ENCODE results near the gene ZMYND19.
A peak's percentile ranks its signal among the peaks of the same experiment; 100 is the strongest.
"Not testable (repeated sequence)": the region's sequence is repeated elsewhere in the genome, so short reads cannot be mapped to it uniquely, and the experiment has no call there.

The ZMYND19 gene

DNA sequence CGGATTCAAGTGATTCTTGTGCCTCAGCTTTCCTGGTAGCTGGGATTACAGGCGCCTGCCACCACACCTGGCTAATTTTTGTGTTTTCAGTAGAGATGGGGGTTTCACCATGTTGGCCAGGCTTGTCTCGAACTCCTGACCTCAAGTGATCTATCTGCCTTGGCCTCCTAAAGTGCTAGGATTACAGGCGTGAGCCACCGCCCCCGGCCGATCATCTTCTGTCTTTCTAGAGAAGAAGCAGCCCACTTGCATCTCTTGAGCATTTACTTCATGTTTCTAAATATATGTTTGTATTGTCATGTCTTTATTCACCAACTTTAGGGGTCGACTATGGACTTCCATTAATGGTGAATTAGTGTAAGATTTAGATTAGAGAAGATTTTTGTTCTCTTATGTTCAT lies 31.9 kb upstream of the ZMYND19 start:
- not testable (repeated sequence) for H3K36me3 ChIP-seq (ENCODE audit: control insufficient read depth in 1 of 2, insufficient read depth in 2 of 2, low read length in 2 of 2); H3K27ac ChIP-seq (ENCODE audit: low read length); H3K9me3 ChIP-seq (ENCODE audit: control insufficient read depth in 1 of 2, low read length in 2 of 2); H3K27me3 ChIP-seq (ENCODE audit: low read depth, low read length); H3K4me3 ChIP-seq (ENCODE audit: low read depth in 1 of 2, low read length in 2 of 2)
- peaks cover 18 to 34% of the 10 kb centered on the region in 2 donors for H3K4me1 ChIP-seq (ENCODE audit: control insufficient read depth in 1 of 2, insufficient read depth in 2 of 2, low read length in 2 of 2)

DNA sequence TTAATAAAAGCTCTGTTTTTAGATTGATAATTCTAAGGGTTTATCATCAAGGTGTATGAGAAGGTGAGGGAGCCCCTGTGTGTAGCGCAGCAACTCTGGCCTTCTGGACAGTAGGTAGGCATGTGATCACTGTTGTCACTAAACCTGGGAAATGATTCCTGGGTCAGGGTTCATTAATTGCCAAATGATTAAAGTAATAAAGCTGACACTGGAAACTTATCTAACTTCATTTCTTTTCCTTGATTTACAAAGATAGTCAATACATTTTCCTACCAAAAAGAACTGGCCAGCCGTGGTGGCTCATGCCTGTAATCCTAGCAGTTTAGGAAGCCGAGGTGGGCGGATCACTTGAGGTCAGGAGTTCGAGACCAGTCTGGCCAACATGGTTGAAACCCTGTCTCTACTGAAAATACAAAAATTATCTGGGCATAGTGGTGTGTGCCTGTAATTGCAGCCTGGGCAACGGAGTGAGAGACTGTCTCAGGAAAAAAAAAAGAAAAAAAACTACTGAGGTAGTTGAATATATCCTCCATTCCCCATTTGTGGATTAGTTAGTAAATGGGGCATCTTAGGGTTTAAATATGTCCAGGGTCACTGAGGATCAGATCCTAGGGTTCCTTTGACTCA lies 30.9 kb upstream of the ZMYND19 start:
- peaks cover 18 to 31% of the 10 kb centered on the region in 2 donors for H3K4me1 ChIP-seq (ENCODE audit: control insufficient read depth in 1 of 2, insufficient read depth in 2 of 2, low read length in 2 of 2)
- no peaks in the 10 kb centered on the region for H3K27me3 ChIP-seq (ENCODE audit: low read depth, low read length)
- no peaks in the 10 kb centered on the region for H3K9me3 ChIP-seq (ENCODE audit: control insufficient read depth in 1 of 2, low read length in 2 of 2)
- peaks cover 0 to 5% of the 10 kb centered on the region in 2 donors for H3K36me3 ChIP-seq (ENCODE audit: control insufficient read depth in 1 of 2, insufficient read depth in 2 of 2, low read length in 2 of 2)
- H3K27ac ChIP-seq (ENCODE audit: low read length): no peak overlapping the region
- no peak overlapping the region for H3K4me3 ChIP-seq (ENCODE audit: low read depth in 1 of 2, low read length in 2 of 2)

DNA sequence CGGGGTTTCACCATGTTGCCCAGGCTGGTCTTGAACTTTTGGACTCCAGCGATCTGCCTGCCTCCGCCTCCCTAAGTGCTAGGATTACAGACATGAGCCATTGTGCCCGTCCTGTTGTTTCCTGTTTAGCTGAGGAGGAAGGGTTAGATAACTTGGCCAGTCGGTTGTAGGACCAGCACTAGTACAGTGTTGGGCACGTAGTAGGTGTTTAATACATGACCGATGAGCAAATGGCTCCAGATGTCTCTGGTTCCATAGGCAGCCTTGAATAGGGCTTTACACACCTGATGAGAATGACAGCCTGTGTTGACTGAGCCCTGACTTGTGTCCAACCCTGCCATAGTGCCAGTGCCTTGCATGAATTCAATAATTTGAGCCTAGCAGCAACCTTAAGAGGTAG lies 30.3 kb upstream of the ZMYND19 start:
- no peak overlapping the region for H3K4me3 ChIP-seq (ENCODE audit: low read depth in 1 of 2, low read length in 2 of 2)
- H3K27me3 ChIP-seq (ENCODE audit: low read depth, low read length): no peaks in the 10 kb centered on the region
- peaks cover 3 to 8% of the 10 kb centered on the region in 2 donors for H3K36me3 ChIP-seq (ENCODE audit: control insufficient read depth in 1 of 2, insufficient read depth in 2 of 2, low read length in 2 of 2)
- no peak overlapping the region for H3K27ac ChIP-seq (ENCODE audit: low read length)
- H3K4me1 ChIP-seq (ENCODE audit: control insufficient read depth in 1 of 2, insufficient read depth in 2 of 2, low read length in 2 of 2): peaks cover 18 to 31% of the 10 kb centered on the region in 2 donors
- no peaks in the 10 kb centered on the region for H3K9me3 ChIP-seq (ENCODE audit: control insufficient read depth in 1 of 2, low read length in 2 of 2)

DNA sequence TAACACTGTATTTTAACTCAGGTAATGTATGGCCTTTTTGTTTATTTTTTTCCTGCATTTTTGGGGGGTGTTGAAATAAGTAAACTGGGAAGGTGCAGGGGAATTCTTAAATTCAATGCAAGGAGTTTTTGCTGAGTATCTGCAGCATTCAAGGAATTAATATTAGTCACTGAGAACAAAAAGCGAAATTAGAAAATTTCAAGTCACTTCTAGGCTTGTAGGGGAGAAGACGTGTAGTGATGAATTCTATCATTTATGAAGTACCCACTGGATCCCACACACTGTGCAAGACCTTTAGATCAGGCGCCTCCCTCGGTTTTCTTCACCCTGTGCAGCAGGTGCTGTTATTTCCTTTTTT lies 29.7 kb upstream of the ZMYND19 start:
- Histone ChIP-seq H3K4me3 (ENCODE audit: low read depth in 1 of 2, low read length in 2 of 2) (peak overlapping the region; percentile 89 to 97), H3K36me3 (ENCODE audit: control insufficient read depth in 1 of 2, insufficient read depth in 2 of 2, low read length in 2 of 2) (peaks cover 8 to 14% of the 10 kb centered on the region in 2 donors), H3K27me3 (ENCODE audit: low read depth, low read length) (no peaks in the 10 kb centered on the region), H3K27ac (ENCODE audit: low read length) (peak overlapping the region; percentile 88), H3K9me3 (ENCODE audit: control insufficient read depth in 1 of 2, low read length in 2 of 2) (no peaks in the 10 kb centered on the region), H3K4me1 (ENCODE audit: control insufficient read depth in 1 of 2, insufficient read depth in 2 of 2, low read length in 2 of 2) (peaks cover 18 to 31% of the 10 kb centered on the region in 2 donors)

DNA sequence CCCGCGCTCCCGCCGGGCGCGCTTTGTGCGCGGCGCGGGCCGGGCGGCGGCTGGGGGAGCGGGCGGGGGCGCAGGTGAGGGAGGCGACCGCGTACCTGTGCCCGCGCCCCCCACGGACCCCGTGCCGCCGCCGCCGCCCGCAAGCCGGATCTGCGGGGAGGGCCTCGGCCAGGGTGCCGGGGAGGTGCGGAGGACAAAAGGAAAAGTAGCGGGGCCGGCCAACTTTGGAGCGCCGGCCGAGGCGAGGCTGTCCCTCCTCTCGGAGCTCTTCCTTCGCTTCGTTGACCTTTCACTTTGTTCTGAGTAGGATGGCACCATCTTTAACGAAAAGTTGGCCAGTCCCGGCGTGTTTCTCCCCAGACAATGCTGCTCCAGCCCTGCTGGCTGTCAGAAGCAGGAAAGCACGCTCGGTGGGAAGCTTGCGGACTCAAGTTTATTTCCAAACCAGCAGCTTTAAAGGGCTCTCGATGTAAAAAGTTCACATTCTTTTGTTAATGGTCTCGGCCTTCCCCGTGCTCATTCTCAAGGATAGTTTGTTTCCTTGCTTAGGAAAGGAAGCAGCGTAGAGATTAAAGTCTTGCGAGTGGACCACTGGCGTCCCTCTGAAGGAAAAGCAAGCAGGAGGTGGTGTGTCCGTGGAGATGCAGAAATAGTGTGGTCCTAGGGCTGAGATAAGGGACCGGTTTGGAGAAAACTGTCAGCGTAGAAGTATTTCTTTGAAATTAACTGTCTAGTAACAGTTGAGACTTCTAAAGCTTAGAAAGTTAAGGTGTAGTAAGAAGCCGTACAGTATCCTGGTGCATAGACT lies 29.1 kb upstream of the ZMYND19 start:
- H3K4me3 ChIP-seq (ENCODE audit: low read depth in 1 of 2, low read length in 2 of 2): peak overlapping the region; percentile 89 to 97
- H3K27ac ChIP-seq (ENCODE audit: low read length): peak overlapping the region; percentile 88
- no peaks in the 10 kb centered on the region for H3K27me3 ChIP-seq (ENCODE audit: low read depth, low read length)
- H3K4me1 ChIP-seq (ENCODE audit: control insufficient read depth in 1 of 2, insufficient read depth in 2 of 2, low read length in 2 of 2): peaks cover 18 to 31% of the 10 kb centered on the region in 2 donors
- H3K9me3 ChIP-seq (ENCODE audit: control insufficient read depth in 1 of 2, low read length in 2 of 2): no peaks in the 10 kb centered on the region
- H3K36me3 ChIP-seq (ENCODE audit: control insufficient read depth in 1 of 2, insufficient read depth in 2 of 2, low read length in 2 of 2): peaks cover 8 to 18% of the 10 kb centered on the region in 2 donors

DNA sequence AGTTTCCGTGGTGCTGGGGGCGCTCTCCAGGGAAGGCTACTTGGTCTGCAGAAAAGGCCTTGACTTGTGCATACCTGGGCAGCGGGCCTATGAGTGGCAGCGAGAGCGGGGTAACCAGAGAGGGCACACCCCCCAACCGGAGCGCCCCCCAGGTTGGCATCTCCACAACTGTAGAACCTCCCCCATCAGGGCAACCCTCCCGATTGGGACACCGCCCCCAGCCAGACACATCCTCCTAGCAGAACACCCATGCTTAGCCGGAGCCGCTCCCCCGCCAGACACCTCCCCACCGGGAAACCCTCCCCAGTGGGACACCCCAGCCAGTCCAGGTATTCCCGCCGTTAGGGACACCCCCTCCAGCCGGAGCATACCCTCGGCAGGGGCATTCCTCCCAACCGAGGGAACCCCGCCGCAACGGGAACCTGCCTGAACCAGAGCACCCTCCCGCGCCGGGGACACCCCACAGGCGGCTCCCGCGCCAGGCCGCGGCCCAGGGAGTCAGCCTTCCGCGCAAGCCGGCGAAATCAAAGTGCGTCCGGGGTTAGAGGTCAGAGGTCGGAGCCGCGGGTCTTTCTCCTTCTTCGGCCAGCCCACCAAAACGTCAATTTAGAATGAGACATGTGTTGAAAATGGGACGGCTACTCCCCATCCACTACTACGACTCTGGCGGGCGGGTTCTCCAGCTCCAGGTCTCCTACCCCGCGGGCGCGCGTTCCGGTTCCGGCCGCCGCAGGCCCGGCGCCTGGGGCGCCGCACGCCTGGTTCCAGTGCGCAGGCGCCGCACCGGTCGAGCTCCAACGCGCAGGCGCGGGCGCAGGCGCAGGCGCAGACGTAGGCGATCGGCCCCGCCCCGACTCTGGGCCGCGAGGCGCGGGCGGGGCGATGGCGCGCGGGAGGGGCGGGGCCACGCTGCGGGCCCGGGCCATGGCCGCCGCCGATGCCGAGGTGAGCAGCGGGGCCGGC lies 28.1 kb upstream of the ZMYND19 start, which contains the start of gene EHMT1:
Gene EHMT1, plus strand, starts transcription at position 901 of the 963 bp plus-strand sequence. Its CDS starts 24 bp downstream, at position 925.
- H3K4me1 ChIP-seq (ENCODE audit: control insufficient read depth in 1 of 2, insufficient read depth in 2 of 2, low read length in 2 of 2): peaks cover 18 to 32% of the 10 kb centered on the region in 2 donors
- H3K27me3 ChIP-seq (ENCODE audit: low read depth, low read length): no peaks in the 10 kb centered on the region
- no peaks in the 10 kb centered on the region for H3K9me3 ChIP-seq (ENCODE audit: control insufficient read depth in 1 of 2, low read length in 2 of 2)
- peak within 1 kb of the TSS; percentile 91 for H3K27ac ChIP-seq (ENCODE audit: low read length)
- peaks cover 8 to 28% of the 10 kb centered on the region in 2 donors for H3K36me3 ChIP-seq (ENCODE audit: control insufficient read depth in 1 of 2, insufficient read depth in 2 of 2, low read length in 2 of 2)
- peak within 1 kb of the TSS; percentile 89 to 97 for H3K4me3 ChIP-seq (ENCODE audit: low read depth in 1 of 2, low read length in 2 of 2)

DNA sequence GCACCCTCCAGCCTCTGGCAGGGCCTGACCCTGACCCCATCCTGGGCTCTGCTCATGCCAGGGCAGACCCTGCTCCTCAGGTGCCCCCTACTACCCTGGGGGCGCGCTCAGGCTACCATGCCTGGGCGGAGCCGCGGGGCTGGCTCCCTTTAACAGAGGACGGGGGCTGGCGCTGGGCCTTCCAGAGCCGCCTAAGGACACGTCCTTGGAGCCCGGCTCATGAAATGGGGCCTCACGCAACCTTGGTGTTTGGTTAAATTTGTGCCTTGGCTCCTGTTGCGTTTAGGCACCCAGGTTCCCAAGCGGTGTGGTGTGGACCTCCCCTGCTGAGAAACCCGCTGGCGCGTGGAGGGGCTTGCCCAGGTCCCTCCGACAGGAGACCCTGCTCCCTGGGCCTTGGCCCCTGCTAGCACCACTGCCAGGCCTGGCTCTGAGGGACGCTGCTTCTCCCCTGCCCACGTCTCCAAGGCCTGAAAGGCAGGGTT lies 25.1 kb upstream of the ZMYND19 start:
- Histone ChIP-seq H3K4me1 (ENCODE audit: control insufficient read depth in 1 of 2, insufficient read depth in 2 of 2, low read length in 2 of 2) (peaks cover 23 to 34% of the 10 kb centered on the region in 2 donors), H3K27me3 (ENCODE audit: low read depth, low read length) (no peaks in the 10 kb centered on the region), H3K9me3 (ENCODE audit: control insufficient read depth in 1 of 2, low read length in 2 of 2) (no peaks in the 10 kb centered on the region), H3K36me3 (ENCODE audit: control insufficient read depth in 1 of 2, insufficient read depth in 2 of 2, low read length in 2 of 2) (peaks cover 8 to 28% of the 10 kb centered on the region in 2 donors), H3K4me3 (ENCODE audit: low read depth in 1 of 2, low read length in 2 of 2) (no peak overlapping the region), H3K27ac (ENCODE audit: low read length) (no peak overlapping the region)

DNA sequence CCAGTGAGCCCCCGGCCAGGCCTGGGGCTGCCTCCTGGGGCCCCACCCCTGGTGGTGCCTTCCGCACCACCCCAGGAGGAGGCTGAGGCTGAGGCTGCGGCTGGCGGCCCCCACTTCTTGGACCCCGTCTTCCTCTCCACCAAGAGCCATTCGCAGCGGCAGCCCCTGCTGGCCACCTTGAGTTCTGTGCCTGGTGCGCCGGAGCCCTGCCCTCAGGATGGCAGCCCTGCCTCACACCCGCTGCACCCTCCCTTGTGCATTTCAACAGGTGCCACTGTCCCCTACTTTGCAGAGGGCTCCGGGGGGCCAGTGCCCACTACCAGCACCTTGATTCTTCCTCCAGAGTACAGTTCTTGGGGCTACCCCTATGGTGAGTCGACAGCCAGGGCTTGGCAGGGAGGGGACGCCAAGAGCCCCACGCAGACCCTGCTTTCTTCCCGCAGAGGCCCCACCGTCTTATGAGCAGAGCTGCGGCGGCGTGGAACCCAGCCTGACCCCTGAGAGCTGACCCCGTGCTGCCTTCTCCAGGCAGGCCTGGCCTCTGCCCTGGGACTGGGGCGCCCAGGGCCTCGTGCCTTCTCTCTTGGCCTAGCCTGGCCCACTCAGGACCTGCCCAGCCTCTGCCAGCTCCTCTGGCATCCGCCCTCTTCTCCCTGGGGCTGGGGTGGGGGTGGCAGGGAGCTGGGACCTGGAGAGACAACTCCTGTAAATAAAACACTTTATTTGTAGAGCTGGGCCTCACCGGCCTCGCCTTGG lies 24.5 kb upstream of the ZMYND19 start:
- Histone ChIP-seq H3K27me3 (ENCODE audit: low read depth, low read length) (no peaks in the 10 kb centered on the region), H3K9me3 (ENCODE audit: control insufficient read depth in 1 of 2, low read length in 2 of 2) (no peaks in the 10 kb centered on the region), H3K36me3 (ENCODE audit: control insufficient read depth in 1 of 2, insufficient read depth in 2 of 2, low read length in 2 of 2) (peaks cover 8 to 28% of the 10 kb centered on the region in 2 donors), H3K4me1 (ENCODE audit: control insufficient read depth in 1 of 2, insufficient read depth in 2 of 2, low read length in 2 of 2) (peaks cover 20 to 28% of the 10 kb centered on the region in 2 donors), H3K4me3 (ENCODE audit: low read depth in 1 of 2, low read length in 2 of 2) (no peak overlapping the region), H3K27ac (ENCODE audit: low read length) (no peak overlapping the region)

DNA sequence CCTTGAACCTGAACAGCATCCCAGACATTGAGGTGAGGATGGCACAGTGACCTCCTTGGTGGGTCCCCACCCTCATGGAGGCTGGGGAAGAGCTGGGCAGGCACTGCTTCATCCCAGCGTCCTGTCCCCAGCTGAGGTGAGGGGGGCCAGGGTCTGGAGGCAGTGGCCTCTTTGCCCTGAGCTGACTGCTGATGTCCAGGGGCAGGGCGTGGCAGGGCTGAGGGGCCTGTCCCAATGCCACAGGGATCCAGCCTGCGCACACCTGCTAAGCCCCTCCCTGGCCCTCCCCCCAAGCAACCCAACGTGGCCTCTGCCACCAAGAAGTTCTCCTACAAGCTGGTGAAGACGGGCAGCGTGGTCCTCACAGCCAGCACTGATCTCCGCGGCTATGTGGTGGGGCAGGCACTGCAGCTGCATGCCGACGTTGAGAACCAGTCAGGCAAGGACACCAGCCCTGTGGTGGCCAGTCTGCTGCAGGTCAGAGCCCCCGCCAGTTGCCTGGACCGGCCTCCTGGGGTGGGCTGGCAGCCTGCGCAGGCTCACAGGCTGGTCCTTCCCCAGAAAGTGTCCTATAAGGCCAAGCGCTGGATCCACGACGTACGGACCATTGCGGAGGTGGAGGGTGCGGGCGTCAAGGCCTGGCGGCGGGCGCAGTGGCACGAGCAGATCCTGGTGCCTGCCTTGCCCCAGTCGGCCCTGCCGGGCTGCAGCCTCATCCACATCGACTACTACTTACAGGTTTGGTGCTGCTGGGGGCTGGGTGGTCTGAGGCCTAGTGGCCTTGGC lies 23.6 kb upstream of the ZMYND19 start:
- Histone ChIP-seq H3K4me3 (ENCODE audit: low read depth in 1 of 2, low read length in 2 of 2) (no peak overlapping the region), H3K9me3 (ENCODE audit: control insufficient read depth in 1 of 2, low read length in 2 of 2) (no peaks in the 10 kb centered on the region), H3K4me1 (ENCODE audit: control insufficient read depth in 1 of 2, insufficient read depth in 2 of 2, low read length in 2 of 2) (peaks cover 16 to 23% of the 10 kb centered on the region in 2 donors), H3K27me3 (ENCODE audit: low read depth, low read length) (no peaks in the 10 kb centered on the region), H3K27ac (ENCODE audit: low read length) (no peak overlapping the region), H3K36me3 (ENCODE audit: control insufficient read depth in 1 of 2, insufficient read depth in 2 of 2, low read length in 2 of 2) (peaks cover 8 to 28% of the 10 kb centered on the region in 2 donors)

DNA sequence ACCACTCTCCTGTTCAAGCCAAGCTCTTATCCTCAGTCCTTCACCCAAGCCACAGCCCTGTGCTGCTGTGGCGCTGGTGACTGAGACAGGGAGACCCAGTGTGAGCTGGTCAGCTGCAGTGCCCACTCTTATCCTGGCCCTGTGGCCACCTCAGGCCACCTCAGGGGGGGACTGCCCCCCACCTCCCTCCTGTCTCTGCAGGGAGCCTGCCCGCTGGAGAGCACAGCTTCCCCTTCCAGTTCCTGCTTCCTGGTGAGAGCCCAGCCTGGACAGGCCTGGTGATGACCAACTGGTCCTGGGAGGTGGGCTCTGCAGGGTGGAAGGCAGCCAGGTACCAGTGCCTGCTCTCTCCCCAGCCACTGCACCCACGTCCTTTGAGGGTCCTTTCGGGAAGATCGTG lies 22.9 kb upstream of the ZMYND19 start:
- peaks cover 16 to 23% of the 10 kb centered on the region in 2 donors for H3K4me1 ChIP-seq (ENCODE audit: control insufficient read depth in 1 of 2, insufficient read depth in 2 of 2, low read length in 2 of 2)
- peak overlapping the region; percentile 83 for H3K27ac ChIP-seq (ENCODE audit: low read length)
- no peaks in the 10 kb centered on the region for H3K27me3 ChIP-seq (ENCODE audit: low read depth, low read length)
- H3K4me3 ChIP-seq (ENCODE audit: low read depth in 1 of 2, low read length in 2 of 2): no peak overlapping the region
- peaks cover 8 to 28% of the 10 kb centered on the region in 2 donors for H3K36me3 ChIP-seq (ENCODE audit: control insufficient read depth in 1 of 2, insufficient read depth in 2 of 2, low read length in 2 of 2)
- no peaks in the 10 kb centered on the region for H3K9me3 ChIP-seq (ENCODE audit: control insufficient read depth in 1 of 2, low read length in 2 of 2)

Measured in muscle layer of duodenum (tissue), 2 donors.